ENCODE results near the gene GLTPD2.
A peak's percentile ranks its signal among the peaks of the same experiment; 100 is the strongest.

Gene GLTPD2

DNA sequence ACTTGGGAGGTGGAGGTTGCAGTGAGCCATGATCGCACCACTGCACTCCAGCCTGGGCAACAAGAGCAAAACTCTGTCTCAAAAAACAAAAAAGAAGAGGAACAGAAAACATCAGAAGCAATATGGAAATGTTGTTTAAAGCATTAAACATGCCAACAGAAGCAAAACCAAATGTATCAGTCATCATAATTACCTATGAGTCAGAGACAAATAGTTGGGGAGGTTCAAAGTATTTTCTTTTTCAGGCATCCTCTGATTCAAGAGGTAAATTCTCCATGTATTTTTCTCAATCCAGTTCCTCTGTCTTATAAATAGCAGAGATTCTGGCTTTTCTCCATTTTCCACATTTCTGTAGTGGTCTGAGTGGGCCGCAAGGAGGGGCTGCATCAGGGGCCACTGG is 19.1 kb upstream of the GLTPD2 start:
- H3K27ac ChIP-seq, result no peak overlapping the region
- DNase-seq (ENCODE audit: low read depth, low spot score), result no peak

DNA sequence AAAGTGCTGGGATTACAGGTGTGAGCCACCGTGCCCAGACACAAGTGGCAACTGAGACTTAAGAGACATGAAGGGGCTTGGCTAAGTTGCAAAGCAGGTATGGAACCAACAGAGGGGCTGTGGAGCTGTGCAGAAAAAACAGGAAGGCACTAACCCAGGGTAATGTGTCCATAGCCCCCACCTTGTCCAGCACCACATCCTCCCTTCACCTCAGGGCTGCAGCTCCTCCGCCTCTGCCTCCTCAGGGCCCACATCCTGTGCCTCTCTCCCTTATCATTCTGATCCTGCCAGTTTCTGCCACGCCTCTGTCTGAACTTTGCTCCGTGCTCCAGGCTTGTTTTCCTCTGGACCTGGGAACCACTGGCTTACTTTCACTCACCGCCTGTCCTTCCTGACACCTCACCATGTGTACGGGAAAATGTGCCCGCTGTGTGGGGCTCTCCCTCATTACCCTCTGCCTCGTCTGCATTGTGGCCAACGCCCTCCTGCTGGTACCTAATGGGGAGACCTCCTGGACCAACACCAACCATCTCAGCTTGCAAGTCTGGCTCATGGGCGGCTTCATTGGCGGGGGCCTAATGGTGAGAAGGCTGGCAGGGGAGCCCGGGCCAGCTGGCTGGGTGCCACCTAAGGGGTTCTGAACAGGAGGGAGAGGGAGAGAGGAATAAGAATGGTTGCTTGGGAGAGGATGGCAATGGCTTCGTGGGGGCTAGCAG is 17.1 kb upstream of the GLTPD2 start, which contains the start of gene TM4SF5:
TSS of gene TM4SF5 (plus strand) at position 368 of the 716 bp plus-strand sequence. CDS start at position 405, 37 bp downstream.
- H3K27ac ChIP-seq, result no peak within 1 kb of the TSS
- DNase-seq (ENCODE audit: low read depth, low spot score), result no peak

DNA sequence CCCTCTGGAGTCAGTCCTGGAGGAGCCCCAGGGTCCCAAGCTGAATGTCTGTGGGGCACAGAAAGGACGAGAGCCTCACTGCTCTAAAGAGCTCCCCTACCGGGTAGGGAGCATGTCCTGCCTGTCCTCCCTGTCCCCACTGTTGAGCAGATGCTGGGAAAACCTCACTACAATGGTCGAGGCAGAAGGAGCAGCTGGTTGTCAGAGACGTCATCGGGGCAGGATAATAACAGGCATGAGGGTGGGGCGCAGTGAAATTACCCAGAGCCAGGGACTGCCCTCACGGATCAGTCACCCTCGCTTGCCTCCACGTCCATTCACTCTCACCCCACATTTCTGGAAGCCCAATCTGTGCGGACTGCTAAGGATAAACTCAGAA is 16.5 kb upstream of the GLTPD2 start:
- no peak overlapping the region for H3K27ac ChIP-seq
- no peak for DNase-seq (ENCODE audit: low read depth, low spot score)

DNA sequence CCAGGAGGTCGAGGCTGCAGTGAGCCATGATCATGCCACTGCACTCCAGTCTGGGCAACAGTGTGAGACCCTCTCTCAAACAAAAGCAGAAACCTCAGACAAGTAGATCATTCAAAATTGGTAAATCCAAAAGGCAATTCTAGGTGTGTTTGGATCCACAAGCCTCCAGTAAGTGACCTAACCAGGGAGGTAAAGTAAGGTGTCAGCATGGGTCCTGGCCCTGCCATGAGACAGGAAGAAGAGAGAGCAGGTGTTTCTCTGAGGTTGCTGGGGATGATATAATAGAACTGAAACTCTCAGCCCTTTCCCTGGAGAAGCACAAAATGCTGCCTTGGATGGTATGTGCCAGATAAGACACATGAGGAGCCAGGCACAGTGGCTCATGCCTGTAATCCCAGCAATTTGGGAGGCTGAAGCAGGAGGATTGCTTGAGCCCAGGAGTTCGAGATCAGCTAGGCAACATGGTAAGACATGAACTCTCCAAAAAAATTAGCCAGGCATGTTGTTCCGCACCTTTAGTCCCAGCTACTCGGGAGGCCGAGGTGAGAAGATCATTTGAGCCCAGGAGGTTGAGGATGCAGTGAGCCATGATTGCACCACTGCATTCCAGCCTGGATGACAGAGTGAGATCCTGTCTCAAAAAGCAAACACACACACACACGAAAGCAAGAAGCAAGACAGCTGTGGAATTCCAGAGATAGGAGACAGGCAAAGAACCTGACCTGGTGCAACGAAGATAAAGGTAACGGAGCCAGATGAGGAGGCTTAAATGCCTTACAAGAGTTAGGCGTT is 10.6 kb upstream of the GLTPD2 start:
- no peak overlapping the region for H3K27ac ChIP-seq
- no peak for DNase-seq (ENCODE audit: low read depth, low spot score)

DNA sequence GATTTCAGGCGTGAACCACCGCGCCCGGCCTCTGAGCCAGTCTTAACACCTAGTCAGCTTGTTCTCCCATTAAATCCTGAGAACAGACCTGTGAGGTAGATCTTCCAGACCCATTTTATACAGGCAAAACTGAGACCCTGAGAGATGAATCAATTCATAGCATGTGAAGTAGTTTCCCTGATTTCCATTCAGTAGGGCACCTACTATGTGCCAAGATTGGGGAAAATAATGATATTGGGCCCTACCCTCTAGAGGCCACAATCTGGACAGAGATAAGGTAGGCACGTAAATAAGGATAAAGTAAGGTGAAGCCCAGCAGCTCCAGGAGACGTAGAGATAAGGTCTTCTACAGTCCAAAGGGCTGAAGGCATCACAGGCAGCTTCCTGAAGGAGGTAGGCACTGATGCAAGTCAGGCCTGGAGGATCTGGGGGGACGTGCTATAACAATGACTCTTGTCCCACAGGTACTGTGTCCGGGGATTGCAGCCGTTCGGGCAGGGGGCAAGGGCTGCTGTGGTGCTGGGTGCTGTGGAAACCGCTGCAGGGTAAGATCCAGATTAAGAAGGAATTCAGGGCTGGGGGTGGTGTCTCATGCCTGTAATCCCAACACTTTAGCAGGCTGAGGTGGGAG is 8.3 kb upstream of the GLTPD2 start:
- no peak overlapping the region for H3K27ac ChIP-seq
- no peak for DNase-seq (ENCODE audit: low read depth, low spot score)

DNA sequence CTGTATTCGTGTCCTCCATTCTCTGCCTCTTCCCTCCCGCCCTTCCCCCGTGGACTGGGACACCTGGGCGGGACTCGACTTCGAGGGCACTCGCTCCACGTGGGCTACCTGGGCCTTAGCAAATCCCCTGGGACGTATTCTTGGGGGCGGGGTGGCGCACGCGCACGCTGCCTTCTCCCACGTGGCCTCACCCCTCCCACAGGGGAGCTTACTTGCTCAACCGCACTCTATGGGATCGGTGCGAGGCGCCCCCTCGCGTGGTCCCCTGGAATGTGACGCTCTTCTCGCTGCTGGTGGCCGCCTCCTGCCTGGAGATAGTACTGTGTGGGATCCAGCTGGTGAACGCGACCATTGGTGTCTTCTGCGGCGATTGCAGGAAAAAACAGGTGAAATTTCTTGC is 6.1 kb upstream of the GLTPD2 start:
- no peak for DNase-seq (ENCODE audit: low read depth, low spot score)
- H3K27ac ChIP-seq, result no peak overlapping the region

DNA sequence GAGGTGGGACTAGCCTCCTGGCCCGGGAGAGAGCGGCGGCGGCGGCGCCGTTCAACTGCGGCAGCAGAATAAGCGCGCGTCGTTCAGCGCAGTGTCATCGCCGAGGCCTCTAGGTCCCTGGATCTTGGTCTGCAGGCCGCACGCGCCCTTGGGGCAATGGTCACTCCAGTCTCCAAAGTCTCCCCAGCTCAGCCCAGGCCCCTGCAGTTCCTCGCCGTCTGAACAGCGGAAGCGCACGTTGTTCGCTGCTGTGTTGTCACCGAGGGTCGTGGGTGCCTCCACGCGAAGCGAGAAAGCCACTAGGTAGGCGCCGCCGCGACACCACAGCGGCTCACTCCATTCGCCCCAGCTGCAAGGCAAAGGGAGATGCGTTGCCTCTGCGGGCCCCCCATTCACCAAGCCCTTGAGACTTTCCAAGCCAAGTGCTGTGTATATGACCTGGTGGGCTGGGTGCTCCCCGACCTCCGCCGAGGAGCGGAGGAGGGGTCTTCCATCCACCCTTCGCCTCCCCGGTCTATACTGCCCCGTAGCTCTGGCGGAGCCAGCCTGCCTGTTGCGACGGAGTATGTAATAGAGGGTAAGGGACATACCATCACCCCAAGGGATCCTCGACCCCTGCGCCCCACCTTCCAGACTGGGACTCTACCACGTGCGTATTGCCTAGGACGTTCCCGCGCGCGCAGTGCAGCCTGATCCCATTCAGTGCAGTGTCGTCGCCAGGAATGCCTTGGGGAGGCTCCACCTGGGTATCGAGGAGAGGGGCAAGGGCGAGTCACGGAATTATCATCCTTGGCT is 3.3 kb upstream of the GLTPD2 start:
- no peak overlapping the region for H3K27ac ChIP-seq
- no peak for DNase-seq (ENCODE audit: low read depth, low spot score)

DNA sequence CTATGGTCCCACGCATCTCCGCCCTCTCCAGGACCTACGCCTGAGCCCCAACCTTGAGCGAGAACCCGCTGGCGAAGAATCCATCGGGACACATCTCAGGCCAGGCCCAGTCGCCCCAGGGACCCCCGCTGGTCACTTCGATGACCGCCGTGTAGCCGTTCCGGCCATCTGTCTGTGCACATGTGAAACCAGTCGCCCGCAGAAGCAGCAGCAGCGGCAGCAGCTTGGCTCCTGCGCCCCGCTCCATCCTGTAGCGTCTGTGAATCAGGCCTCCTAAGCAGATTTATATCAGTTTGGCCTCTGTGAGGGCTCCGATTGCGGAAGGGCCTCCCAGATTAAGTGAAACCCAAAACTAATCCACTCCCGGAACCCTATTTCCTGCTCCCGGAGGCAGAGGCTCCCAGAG is 2.7 kb upstream of the GLTPD2 start, which contains the start of gene VMO1:
TSS of gene VMO1 (minus strand) at position 259 of the 406 bp plus-strand sequence. CDS start at position 247, 12 bp downstream.
- no peak for DNase-seq (ENCODE audit: low read depth, low spot score)
- no peak within 1 kb of the TSS for H3K27ac ChIP-seq

DNA sequence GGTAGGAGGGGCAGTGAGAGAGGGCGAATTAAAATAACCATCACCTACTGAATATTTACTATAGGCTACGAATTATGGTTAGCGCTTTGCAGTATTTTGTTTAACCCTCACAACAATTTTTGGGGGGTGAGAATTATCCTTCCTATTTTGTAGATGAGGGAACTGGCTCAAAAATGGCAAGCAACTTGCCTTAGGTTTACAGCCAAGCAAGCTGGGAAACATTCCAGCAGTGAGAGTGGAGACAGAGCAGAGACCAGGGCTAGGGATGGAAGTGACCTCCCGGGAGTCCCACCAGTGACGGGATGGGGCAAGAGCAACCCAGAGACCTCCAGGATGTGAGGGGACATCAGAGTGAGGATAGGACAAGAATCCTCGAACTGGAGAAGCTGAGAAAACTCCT is 2.2 kb upstream of the GLTPD2 start:
- DNase-seq (ENCODE audit: low read depth, low spot score), result no peak
- no peak overlapping the region for H3K27ac ChIP-seq

DNA sequence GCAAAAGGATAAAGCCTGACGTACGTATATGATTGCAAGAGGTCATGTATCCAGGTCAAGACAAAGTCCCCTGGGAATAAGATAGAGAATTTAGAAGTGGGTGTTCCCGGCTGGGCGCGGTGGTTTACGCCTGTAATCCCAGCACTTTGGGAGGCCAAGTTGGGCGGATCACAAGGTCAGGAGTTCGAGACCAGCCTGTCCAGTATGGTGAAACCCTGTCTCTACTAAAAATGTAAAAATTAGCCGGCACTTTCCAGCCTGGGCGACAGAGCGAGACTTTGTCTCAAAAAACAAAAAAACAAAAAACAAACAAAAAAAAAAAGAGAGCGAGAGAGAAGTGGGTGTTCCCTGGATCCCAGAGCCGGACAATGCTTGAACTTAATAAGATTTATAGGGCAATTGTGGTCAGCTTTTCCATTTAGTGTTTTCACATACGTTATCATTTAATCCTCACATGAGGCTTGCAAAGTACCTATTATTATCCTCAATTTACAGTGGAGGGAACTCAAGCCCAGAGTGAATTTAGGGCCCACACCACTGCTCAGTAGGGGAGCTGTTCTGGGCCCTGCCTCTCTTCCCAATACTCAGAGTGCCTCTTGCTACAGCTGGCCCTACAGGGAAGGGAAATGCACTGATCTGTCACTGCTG is 481 bp upstream of the GLTPD2 start:
- H3K27ac ChIP-seq, result no peak overlapping the region
- DNase-seq (ENCODE audit: low read depth, low spot score), result no peak

DNA sequence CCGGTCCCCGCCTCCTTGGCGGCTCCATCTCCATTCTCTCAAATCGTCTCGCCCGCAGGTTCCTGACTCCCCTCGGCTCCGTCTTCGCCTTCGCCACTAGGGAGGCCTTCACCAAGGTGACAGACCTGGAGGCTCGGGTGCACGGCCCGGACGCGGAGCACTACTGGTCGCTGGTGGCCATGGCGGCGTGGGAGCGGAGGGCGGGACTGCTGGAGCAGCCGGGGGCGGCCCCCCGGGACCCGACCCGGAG is 862 bp downstream of the GLTPD2 start:
- peak overlapping the region; percentile 96 for H3K27ac ChIP-seq

DNA sequence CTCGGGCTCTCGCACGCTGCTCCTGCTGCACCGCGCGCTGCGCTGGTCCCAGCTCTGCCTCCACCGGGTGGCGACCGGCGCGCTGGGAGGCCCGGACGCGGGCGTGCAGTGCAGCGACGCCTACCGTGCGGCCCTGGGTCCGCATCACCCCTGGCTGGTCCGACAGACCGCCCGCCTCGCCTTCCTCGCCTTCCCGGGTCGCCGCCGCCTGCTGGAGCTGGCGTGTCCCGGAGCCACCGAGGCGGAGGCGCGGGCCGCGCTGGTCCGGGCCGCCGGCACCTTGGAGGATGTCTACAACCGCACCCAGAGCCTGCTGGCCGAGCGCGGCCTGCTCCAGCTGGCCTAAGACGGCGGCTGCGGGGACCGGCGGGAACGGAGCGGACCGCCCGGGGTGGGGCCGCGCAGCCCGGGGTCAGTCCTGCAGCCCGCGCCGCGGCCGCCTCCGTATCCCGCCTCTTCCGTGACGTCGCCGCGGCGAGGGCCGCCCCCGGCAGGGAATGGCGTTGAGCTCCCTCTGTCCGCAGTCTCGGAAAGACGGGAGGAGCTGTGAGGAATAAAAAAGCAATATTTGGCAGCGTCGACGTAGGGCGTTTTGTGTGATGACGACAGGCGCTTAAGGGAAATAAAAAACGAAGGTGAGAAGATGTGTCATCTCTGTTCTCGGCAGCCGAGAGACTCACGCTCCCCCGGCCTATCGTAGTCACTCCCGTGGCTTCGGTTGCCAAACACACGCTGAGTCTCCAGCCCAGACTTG is 1.4 kb downstream of the GLTPD2 start:
- DNase-seq (ENCODE audit: low read depth, low spot score), result peak; percentile 95
- H3K27ac ChIP-seq, result peak overlapping the region; percentile 96

More for the DNA sequence above, 862 bp downstream of the GLTPD2 start:
- DNase-seq (ENCODE audit: low read depth, low spot score), result no peak

DNA sequence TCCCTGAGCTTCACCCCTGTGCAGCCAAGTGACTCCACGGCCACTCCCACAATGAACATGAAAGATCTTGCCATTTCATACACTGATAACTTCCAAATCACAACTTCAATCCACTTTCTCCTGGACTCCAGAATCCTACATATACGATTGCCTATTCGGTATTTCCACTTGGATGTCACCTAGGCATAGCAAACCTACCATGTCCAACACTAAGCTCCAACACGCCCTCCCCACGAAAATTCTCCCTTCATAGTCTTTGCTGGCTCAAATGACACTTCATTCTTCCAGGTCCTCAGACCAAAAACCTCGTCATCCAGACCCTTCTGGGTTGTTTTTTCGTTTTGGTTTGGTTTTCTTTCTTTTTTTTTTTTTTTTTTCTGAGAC is 1.9 kb downstream of the GLTPD2 start:
- H3K27ac ChIP-seq, result peak overlapping the region; percentile 96
- no peak for DNase-seq (ENCODE audit: low read depth, low spot score)

DNA sequence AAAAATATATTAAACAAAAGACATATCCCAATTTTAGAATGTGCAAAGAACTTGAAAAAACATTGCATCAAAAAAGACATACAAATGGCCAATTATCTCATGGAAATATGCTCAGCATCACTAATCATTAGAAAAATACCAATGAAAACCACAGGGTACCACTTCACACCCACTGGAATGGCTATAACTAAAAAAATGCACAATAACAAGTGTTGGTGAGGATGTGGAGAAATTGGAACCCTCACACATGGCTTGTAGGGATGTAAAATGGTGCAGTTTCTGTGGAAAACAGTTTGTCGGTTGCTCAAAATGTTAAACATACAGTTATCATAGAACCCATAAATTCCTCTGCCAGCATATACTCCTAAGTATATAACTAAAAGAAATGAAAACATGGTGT is 6.4 kb downstream of the GLTPD2 start:
- no peak for DNase-seq (ENCODE audit: low read depth, low spot score)
- H3K27ac ChIP-seq, result peak overlapping the region; percentile 61

DNA sequence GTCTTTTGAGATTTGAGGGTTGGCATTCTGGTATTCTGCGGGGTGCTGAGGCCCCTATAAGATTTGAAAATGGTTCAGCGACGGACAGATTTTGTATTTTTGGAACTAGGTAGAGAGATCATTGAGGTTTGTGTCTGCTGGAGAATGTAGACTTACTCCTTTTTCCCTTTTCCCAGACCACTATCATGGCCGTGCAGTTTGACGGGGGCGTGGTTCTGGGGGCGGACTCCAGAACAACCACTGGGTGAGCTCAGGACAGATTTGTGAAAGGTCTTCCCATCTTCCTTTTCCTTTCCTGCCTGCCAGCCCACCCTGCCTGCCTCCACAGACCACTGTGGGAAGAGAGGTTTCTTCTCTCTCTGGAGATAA is 7.8 kb downstream of the GLTPD2 start:
- DNase-seq (ENCODE audit: low read depth, low spot score), result no peak

DNA sequence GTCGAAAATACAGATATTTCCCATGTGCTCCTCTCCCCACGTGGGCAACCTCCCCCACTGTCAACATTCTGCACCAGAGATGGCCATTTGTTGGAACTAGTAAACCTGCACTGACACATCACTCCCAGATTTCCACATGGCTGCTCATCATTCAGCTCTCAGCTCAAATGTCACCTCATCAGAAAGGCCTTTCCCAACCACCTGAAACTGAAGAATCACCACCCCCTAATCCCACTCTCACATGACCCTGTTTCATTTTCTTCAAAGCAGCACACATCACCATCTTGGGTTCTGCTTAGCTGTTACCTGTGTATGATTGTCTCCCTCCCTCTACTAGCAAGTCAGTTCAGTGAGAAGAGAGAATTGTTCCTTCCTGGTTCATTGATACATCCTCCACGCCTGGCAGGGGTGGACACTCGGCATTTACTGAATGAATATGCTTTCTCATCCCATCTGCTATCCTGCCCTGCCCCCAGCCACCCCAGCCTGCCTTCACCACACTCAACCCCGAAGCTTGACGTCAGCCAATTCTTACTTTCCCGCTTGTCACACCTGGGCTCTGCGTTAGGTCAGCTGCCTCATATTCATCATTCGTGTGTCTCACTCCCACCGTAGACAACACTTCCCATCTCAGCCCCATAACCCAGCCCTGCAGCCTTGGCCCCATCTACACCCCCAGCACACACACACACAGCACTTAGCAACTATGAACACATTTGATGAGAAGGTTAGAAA is 11.9 kb downstream of the GLTPD2 start:
- H3K27ac ChIP-seq, result no peak overlapping the region
- DNase-seq (ENCODE audit: low read depth, low spot score), result no peak

More for the DNA sequence above, 7.8 kb downstream of the GLTPD2 start:
- peak overlapping the region; percentile 61 for H3K27ac ChIP-seq

DNA sequence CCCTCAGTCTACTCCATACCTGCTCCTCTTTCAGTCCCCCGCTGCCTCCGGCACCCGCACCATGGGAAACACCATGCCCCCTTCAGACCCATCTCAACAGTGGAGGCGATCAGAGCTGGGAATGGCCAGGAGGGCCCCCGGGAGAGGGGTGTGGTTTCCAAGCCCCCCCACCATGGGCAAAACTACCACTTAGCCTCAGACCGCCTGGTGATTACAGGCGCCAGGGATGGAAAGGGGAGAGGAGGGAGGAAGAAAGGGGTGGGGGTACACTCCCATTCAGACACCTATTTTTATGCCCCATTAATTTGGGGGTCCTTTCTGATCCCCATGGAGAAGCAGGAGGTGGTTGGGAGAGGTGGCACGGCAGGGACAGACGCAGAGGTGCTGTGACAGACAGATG is 13.5 kb downstream of the GLTPD2 start, which contains the start of gene C17orf114:
TSS of gene C17orf114 (minus strand) at position 101 of the 400 bp plus-strand sequence.
- DNase-seq (ENCODE audit: low read depth, low spot score), result no peak

DNA sequence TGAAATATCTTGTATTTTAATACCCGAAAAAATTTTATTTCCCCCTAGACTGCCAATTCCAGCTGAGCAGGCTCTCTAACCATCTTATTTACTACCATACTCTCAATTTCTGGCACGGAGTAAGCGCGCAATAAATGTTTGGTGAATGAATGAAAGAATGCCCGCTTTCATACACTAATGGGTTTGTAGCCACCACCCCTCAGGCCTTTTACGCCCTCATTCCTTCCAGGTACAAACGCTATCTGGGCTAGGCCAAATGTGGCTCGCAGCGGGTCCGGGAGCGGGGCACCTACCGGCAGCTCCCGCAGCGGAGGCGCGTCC is 17.7 kb downstream of the GLTPD2 start:
- no peak for DNase-seq (ENCODE audit: low read depth, low spot score)
- peak overlapping the region; percentile 38 for H3K27ac ChIP-seq

More for the DNA sequence above, 13.5 kb downstream of the GLTPD2 start, which contains the start of gene C17orf114:
- H3K27ac ChIP-seq, result no peak within 1 kb of the TSS
